HG03060 (cell line): ENCODE measurements around the gene NTSR1.
"Not testable (repeated sequence)": the region's sequence is repeated elsewhere in the genome, so short reads cannot be mapped to it uniquely, and the experiment has no call there.

Experiments
- ATAC-seq: cut with Tn5 transposase; IDR thresholded peaks from one replicate; pipeline ENCODE4 v1.9.1; 2021; ENCODE audit warnings: low read depth, moderate number of reproducible peaks; ENCODE audit not compliant: unreplicated experiment

The NTSR1 gene

GRCh38 chr20:62671765-62672164 lies 36.9 kb upstream of the NTSR1 start:
- no peak for ATAC-seq

GRCh38 chr20:62674370-62674769 lies 34.3 kb upstream of the NTSR1 start:
- ATAC-seq = no peak

- ATAC-seq = no peak
Observed at GRCh38 chr20:62675156-62675876, 33.3 kb upstream of the NTSR1 start.

GRCh38 chr20:62675877-62676260 lies 32.8 kb upstream of the NTSR1 start:
- ATAC-seq = no peak

- ATAC-seq = no peak
Observed at GRCh38 chr20:62676976-62677375, 31.7 kb upstream of the NTSR1 start.

- no peak for ATAC-seq
Observed at GRCh38 chr20:62677678-62678077, 31.0 kb upstream of the NTSR1 start.

GRCh38 chr20:62678553-62678952 lies 30.1 kb upstream of the NTSR1 start:
- ATAC-seq = no peak

GRCh38 chr20:62679978-62680589 lies 28.6 kb upstream of the NTSR1 start:
- ATAC-seq = no peak

- ATAC-seq = no peak
Observed at GRCh38 chr20:62682912-62683517, 25.6 kb upstream of the NTSR1 start.

- ATAC-seq = not testable (repeated sequence)
Observed at GRCh38 chr20:62683660-62684322, 24.8 kb upstream of the NTSR1 start.

GRCh38 chr20:62684981-62685380 lies 23.7 kb upstream of the NTSR1 start:
- ATAC-seq = no peak

GRCh38 chr20:62685781-62686555 lies 22.7 kb upstream of the NTSR1 start:
- no peak for ATAC-seq

GRCh38 chr20:62686869-62687830 lies 21.5 kb upstream of the NTSR1 start:
- no peak for ATAC-seq

GRCh38 chr20:62688083-62688482 lies 20.6 kb upstream of the NTSR1 start:
- ATAC-seq = no peak

- no peak for ATAC-seq
Observed at GRCh38 chr20:62688855-62689460, 19.7 kb upstream of the NTSR1 start.

GRCh38 chr20:62689861-62690260 lies 18.8 kb upstream of the NTSR1 start:
- no peak for ATAC-seq

- ATAC-seq = no peak
Observed at GRCh38 chr20:62690261-62690820, 18.3 kb upstream of the NTSR1 start.

GRCh38 chr20:62691487-62691886 lies 17.1 kb upstream of the NTSR1 start:
- ATAC-seq = no peak

GRCh38 chr20:62692176-62692575 lies 16.5 kb upstream of the NTSR1 start:
- no peak for ATAC-seq
